Neuronal stem cell (in vitro differentiated cells): Measurements from ENCODE around the gene KRTAP9-7.
"Not testable (repeated sequence)": the region's sequence is repeated elsewhere in the genome, so short reads cannot be mapped to it uniquely, and the experiment has no call there.

Experiments
- DNase-seq: peaks from one replicate; pipeline ENCODE4 v3.0.0-alpha.2; 2013; ENCODE audit warnings: low spot score
- H2AFZ ChIP-seq: one replicate; pipeline ENCODE4 v1.6.1; 2013; ENCODE audit warnings: mild to moderate bottlenecking, low read length, inconsistent platforms
- H2AK5ac ChIP-seq: 2 replicates; pipeline ENCODE4 v1.6.1; 2013; ENCODE audit warnings: low read depth, mild to moderate bottlenecking, inconsistent platforms, low read length, moderate library complexity, mixed read lengths
- H2BK120ac ChIP-seq: 2 replicates; pipeline ENCODE4 v1.6.1; 2013; ENCODE audit warnings: low read depth, mild to moderate bottlenecking, inconsistent platforms, low read length, moderate library complexity, mixed read lengths
- H2BK12ac ChIP-seq: one replicate; pipeline ENCODE4 v1.6.1; 2013; ENCODE audit warnings: low read length, inconsistent platforms
- H2BK15ac ChIP-seq: 2 replicates; pipeline ENCODE4 v1.6.1; 2013; ENCODE audit warnings: mild to moderate bottlenecking, low read length, inconsistent platforms, mixed read lengths
- H2BK5ac ChIP-seq: one replicate; pipeline ENCODE4 v1.6.1; 2013; ENCODE audit warnings: inconsistent platforms, mild to moderate bottlenecking, low read length, moderate library complexity
- H3K14ac ChIP-seq: one replicate; pipeline ENCODE4 v1.6.1; 2013; ENCODE audit warnings: low read length, inconsistent platforms
- H3K18ac ChIP-seq: 2 replicates; pipeline ENCODE4 v1.6.1; 2013; ENCODE audit warnings: low read length, inconsistent platforms
- H3K23ac ChIP-seq: 2 replicates; pipeline ENCODE4 v1.6.1; 2013; ENCODE audit warnings: low read depth, mild to moderate bottlenecking, mixed read lengths, low read length, inconsistent platforms; ENCODE audit not compliant: poor library complexity
- H3K27ac ChIP-seq: replicated peaks from 3 replicates; pipeline ENCODE4 v1.5.1; 2013; ENCODE audit warnings: low read length, inconsistent platforms
- H3K27me3 ChIP-seq, 3 experiments: 2 replicates each; pipeline ENCODE4 v1.6.1; 2013; ENCODE audit warnings: low read length in 3 of 3, mild to moderate bottlenecking in 2 of 3, inconsistent platforms in 1 of 3, low read depth in 1 of 3, mixed read lengths in 1 of 3, moderate library complexity in 1 of 3; ENCODE audit not compliant: control insufficient read depth in 3 of 3, insufficient read depth in 3 of 3
- H3K36me3 ChIP-seq, 2 donors: replicated peaks in 1 of 2; 2 replicates each; pipeline ENCODE4 v1.6.1; 2013; ENCODE audit warnings: low read length in 2 of 2; ENCODE audit not compliant: control insufficient read depth in 2 of 2, insufficient read depth in 2 of 2
- H3K4ac ChIP-seq: 2 replicates; pipeline ENCODE4 v1.6.1; 2013; ENCODE audit warnings: inconsistent platforms, mild to moderate bottlenecking, low read length, moderate library complexity
- H3K4me1 ChIP-seq, 2 donors: 1 replicate in 1 of 2; 2 replicates in 1 of 2; pipeline ENCODE4 v1.6.1; 2013; ENCODE audit warnings: low read length in 2 of 2, low read depth in 1 of 2; ENCODE audit not compliant: control insufficient read depth in 2 of 2, insufficient read depth in 1 of 2
- H3K4me2 ChIP-seq: one replicate; pipeline ENCODE4 v1.6.1; 2013; ENCODE audit warnings: mild to moderate bottlenecking, low read length, inconsistent platforms; ENCODE audit not compliant: insufficient read depth, poor library complexity, severe bottlenecking
- H3K4me3 ChIP-seq, 2 donors: 2 replicates each; pipeline ENCODE4 v1.5.1; 2013; ENCODE audit warnings: low read length in 2 of 2, mild to moderate bottlenecking in 2 of 2, inconsistent platforms in 1 of 2, moderate library complexity in 1 of 2
- H3K79me1 ChIP-seq: one replicate; pipeline ENCODE4 v1.6.1; 2013; ENCODE audit warnings: low read depth, mild to moderate bottlenecking, inconsistent platforms, low read length, moderate library complexity
- H3K9ac ChIP-seq: one replicate; pipeline ENCODE4 v1.6.1; 2013; ENCODE audit warnings: mild to moderate bottlenecking, low read depth, low read length, inconsistent platforms; ENCODE audit not compliant: poor library complexity
- H3K9me3 ChIP-seq, 2 donors: replicated peaks in 1 of 2; 2 replicates each; pipeline versions ENCODE3 to v1.6.1; 2013; ENCODE audit warnings: low read length in 2 of 2, mild to moderate bottlenecking in 2 of 2, inconsistent platforms in 1 of 2, low read depth in 1 of 2, mixed read lengths in 1 of 2, moderate library complexity in 1 of 2; ENCODE audit not compliant: control insufficient read depth in 2 of 2, insufficient read depth in 1 of 2
- H4K8ac ChIP-seq: one replicate; pipeline ENCODE4 v1.6.1; 2013; ENCODE audit warnings: low read depth, mild to moderate bottlenecking, inconsistent platforms, low read length, moderate library complexity
- H4K91ac ChIP-seq: one replicate; pipeline ENCODE4 v1.6.1; 2013; ENCODE audit warnings: low read length, low read depth, mild to moderate bottlenecking, inconsistent platforms; ENCODE audit not compliant: poor library complexity
- WGBS, 2 donors: extraction: QIAGEN DNeasy Blood & Tissue Kit; methylation state at CpG; one replicate each; pipeline ENCODE4 v1.1.7; 2013; ENCODE audit warnings: missing lambda C conversion rate in 2 of 2, mixed read lengths in 1 of 2; ENCODE audit not compliant: insufficient read length in 2 of 2, insufficient replicate concordance in 1 of 2; ENCODE audit errors: extremely low coverage in 2 of 2; 5-methylcytosine and 5-hydroxymethylcytosine counted together

Gene KRTAP9-7

DNA sequence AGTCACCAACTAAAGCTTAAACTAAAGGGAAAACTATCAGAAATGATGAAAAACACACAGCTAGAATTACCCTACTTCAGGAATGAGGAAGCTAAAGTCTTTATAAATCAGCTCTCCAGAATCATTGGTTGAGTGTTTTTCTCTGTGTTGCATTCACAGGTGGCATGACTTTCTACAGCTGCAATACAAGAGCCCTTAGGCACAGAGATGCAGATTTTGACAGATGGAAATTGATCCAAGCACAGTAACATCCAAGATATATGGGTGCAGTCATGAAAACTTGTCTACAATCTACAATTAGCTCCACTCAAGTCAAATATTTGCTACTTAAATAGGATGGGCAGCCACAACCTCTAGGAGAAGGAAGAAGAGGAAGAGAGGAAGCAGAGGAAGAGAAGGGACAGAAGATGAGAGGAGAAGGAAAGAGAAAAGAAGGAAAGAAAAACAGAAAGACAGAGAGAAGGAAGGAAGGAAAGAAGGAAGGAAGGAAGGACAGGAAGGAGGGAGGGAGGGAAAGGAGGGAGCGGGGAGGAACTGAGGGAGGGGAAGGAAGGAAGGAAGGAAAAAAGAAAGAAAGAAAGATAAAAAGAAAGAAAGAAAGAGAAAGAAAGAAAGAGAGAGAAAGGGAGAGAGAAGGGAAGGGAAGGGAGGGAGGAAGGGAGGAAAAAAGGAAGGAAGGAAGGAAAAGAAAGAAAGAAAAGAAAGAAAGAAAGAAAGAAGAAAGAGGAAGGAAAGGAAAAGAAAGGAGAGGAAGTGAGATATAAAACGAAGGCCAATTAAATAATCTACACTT lies 28.3 kb upstream of the KRTAP9-7 start:
- H3K4me2 ChIP-seq, H2AK5ac ChIP-seq, H3K18ac ChIP-seq, H3K23ac ChIP-seq, H3K4ac ChIP-seq, H2BK12ac ChIP-seq, H3K27ac ChIP-seq, H2BK15ac ChIP-seq, H3K9me3 ChIP-seq, H3K9ac ChIP-seq, H4K8ac ChIP-seq, H3K27me3 ChIP-seq, DNase-seq, H3K4me3 ChIP-seq, H3K14ac ChIP-seq, H2BK120ac ChIP-seq, H4K91ac ChIP-seq, H2AFZ ChIP-seq, H3K79me1 ChIP-seq, H2BK5ac ChIP-seq, H3K4me1 ChIP-seq, H3K36me3 ChIP-seq: not testable (repeated sequence)
- WGBS, 2 donors = no CpG with 5 or more reads among the region's 2 CpGs

DNA sequence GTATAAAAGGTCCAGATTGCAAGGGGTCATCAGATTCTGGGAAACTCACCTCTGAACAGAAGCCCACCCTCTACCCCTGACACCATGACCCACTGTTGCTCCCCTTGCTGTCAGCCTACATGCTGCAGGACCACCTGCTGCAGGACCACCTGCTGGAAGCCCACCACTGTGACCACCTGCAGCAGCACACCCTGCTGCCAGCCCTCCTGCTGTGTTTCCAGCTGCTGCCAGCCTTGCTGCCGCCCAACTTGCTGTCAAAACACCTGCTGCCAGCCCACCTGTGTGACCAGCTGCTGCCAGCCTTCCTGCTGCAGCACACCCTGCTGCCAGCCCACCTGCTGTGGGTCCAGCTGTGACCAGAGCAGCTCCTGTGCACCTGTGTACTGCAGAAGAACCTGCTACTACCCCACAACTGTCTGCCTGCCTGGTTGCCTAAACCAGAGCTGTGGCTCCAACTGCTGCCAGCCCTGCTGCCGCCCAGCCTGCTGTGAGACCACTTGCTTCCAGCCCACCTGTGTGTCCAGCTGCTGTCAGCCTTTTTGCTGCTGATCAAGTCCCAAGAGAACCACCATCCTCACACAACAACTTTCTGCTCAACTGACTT lies 25.8 kb upstream of the KRTAP9-7 start, which contains the start of gene KRTAP9-4:
KRTAP9-4 (plus strand) TSS at position 51 of the 604 bp plus-strand sequence; CDS start at position 85, 34 bp downstream.
- H3K4ac ChIP-seq, H3K23ac ChIP-seq, H2AFZ ChIP-seq, H3K14ac ChIP-seq, H3K18ac ChIP-seq, H3K4me1 ChIP-seq, H2BK15ac ChIP-seq, H2BK12ac ChIP-seq, H4K8ac ChIP-seq, H3K27me3 ChIP-seq, H3K27ac ChIP-seq, H2BK120ac ChIP-seq, DNase-seq, H3K4me3 ChIP-seq, H3K79me1 ChIP-seq, H4K91ac ChIP-seq, H3K9me3 ChIP-seq, H3K4me2 ChIP-seq, H2BK5ac ChIP-seq, H3K9ac ChIP-seq, H3K36me3 ChIP-seq, H2AK5ac ChIP-seq: not testable (repeated sequence)
- WGBS, 2 donors = no CpG with 5 or more reads among the region's 2 CpGs

DNA sequence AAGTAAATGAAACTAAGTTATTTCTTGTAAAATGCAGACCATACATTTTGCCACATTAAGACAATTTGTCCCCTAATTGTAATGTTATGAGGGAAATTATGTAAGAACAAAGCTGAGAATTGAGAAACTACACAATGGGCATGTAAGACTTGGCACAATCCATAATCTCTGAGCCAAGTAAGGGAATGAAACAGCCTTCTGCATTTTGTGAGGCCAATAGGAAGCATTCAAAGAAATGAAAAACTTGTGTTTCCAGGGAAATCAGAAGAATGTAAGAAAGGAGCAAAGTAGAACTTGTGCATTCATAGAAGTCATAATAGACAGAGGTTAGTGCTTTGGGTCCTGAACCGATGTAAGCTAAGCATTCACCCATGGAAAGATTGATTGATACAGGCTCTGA lies 24.2 kb upstream of the KRTAP9-7 start:
- H3K27me3 ChIP-seq = no peaks in the 10 kb centered on the region
- H3K4me2 ChIP-seq = no peak overlapping the region
- no peaks in the 10 kb centered on the region for H3K9me3 ChIP-seq
- H3K18ac ChIP-seq = no peak overlapping the region
- no peak overlapping the region for H2BK5ac ChIP-seq
- DNase-seq = no peak
- H3K23ac ChIP-seq = no peak overlapping the region
- H2AFZ ChIP-seq = no peak overlapping the region
- no peak overlapping the region for H3K9ac ChIP-seq
- H3K36me3 ChIP-seq = no peaks in the 10 kb centered on the region
- no CpG with 5 or more reads among the region's 1 CpG for WGBS, 2 donors
- no peak overlapping the region for H2AK5ac ChIP-seq
- H3K79me1 ChIP-seq = no peaks in the 10 kb centered on the region
- no peak overlapping the region for H2BK12ac ChIP-seq
- H4K91ac ChIP-seq = no peak overlapping the region
- no peak overlapping the region for H3K4ac ChIP-seq
- H3K27ac ChIP-seq = no peak overlapping the region
- no peak overlapping the region for H4K8ac ChIP-seq
- no peak overlapping the region for H3K4me3 ChIP-seq
- H2BK120ac ChIP-seq = no peak overlapping the region
- H3K4me1 ChIP-seq = no peaks in the 10 kb centered on the region
- no peak overlapping the region for H2BK15ac ChIP-seq
- no peak overlapping the region for H3K14ac ChIP-seq

DNA sequence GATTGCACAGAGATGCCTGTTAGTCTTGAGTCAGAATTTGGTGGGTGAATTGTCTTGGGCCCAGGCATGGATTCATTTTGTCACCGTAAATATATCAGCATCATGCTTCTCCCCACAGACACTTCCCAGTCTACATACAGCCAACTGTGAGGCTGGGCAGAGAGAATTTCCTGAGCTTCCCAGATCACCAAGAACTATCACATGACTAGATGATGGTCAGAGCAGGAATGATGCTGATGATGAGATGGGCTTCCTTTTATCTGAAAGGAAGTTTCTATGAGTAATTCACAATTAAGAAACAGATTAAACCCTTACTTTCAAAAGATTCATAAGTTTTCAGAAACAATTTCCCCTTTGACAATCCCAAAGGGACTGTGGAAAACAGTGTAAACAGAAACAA lies 20.6 kb upstream of the KRTAP9-7 start:
- Histone ChIP-seq H4K91ac (no peak overlapping the region), H3K9ac (no peak overlapping the region), H3K4me3 (no peak overlapping the region), H3K27ac (no peak overlapping the region), H3K36me3 (no peaks in the 10 kb centered on the region), H3K18ac (no peak overlapping the region), H3K27me3 (no peaks in the 10 kb centered on the region), H2AFZ (no peak overlapping the region), H2BK15ac (no peak overlapping the region), H2BK120ac (no peak overlapping the region), H3K4me1 (no peaks in the 10 kb centered on the region), H2AK5ac (no peak overlapping the region), H2BK5ac (no peak overlapping the region), H4K8ac (no peak overlapping the region), H2BK12ac (no peak overlapping the region), H3K9me3 (no peaks in the 10 kb centered on the region), H3K79me1 (no peaks in the 10 kb centered on the region), H3K4me2 (no peak overlapping the region), H3K14ac (no peak overlapping the region), H3K4ac (no peak overlapping the region), H3K23ac (no peak overlapping the region)
- no CpG with 5 or more reads among the region's 1 CpG for WGBS, 2 donors
- DNase-seq = no peak
